WI38 (cell line): Measurements from ENCODE around the gene KANSL1.
"Not testable (repeated sequence)": the region's sequence is repeated elsewhere in the genome, so short reads cannot be mapped to it uniquely, and the experiment has no call there.

Experiments used
- H3K4me3 ChIP-seq: 2 replicates; pipeline ENCODE4 v1.5.1; 2011; ENCODE audit warnings: low read depth, mild to moderate bottlenecking, control low read depth, low read length
- CTCF ChIP-seq: IDR thresholded peaks from 2 replicates; pipeline ENCODE4 v1.5.1; 2012; ENCODE audit warnings: low read depth, mild to moderate bottlenecking, control low read depth, low read length

Gene KANSL1

GRCh38 chr17:46025060-46025459 lies 168.2 kb downstream of the KANSL1 start:
- no peak for TF ChIP-seq CTCF
- no peak overlapping the region for H3K4me3 ChIP-seq

- no peak for TF ChIP-seq CTCF
- no peak overlapping the region for H3K4me3 ChIP-seq
Measured at GRCh38 chr17:46024590-46024989, 168.6 kb downstream of the KANSL1 start.

- TF ChIP-seq CTCF = no peak
- H3K4me3 ChIP-seq = no peak overlapping the region
Measured at GRCh38 chr17:46023783-46024388, 169.3 kb downstream of the KANSL1 start.

GRCh38 chr17:46023366-46023765 lies 169.9 kb downstream of the KANSL1 start:
- not testable (repeated sequence) for H3K4me3 ChIP-seq

- no peak overlapping the region for H3K4me3 ChIP-seq
- no peak for TF ChIP-seq CTCF
Measured at GRCh38 chr17:46020998-46021397, 172.2 kb downstream of the KANSL1 start.

GRCh38 chr17:46020023-46020761 lies 173.0 kb downstream of the KANSL1 start:
- no peak overlapping the region for H3K4me3 ChIP-seq
- no peak for TF ChIP-seq CTCF

GRCh38 chr17:46019408-46019925 lies 173.8 kb downstream of the KANSL1 start:
- not testable (repeated sequence) for H3K4me3 ChIP-seq

GRCh38 chr17:46013502-46014165 lies 179.6 kb downstream of the KANSL1 start:
- H3K4me3 ChIP-seq = no peak overlapping the region
- TF ChIP-seq CTCF = no peak
